G401.6 (cell line): Measurements from ENCODE around the gene SPTBN5.
A peak's percentile ranks its signal among the peaks of the same experiment; 100 is the strongest.

Experiments used
- FAIRE-seq: peaks from 2 replicates; lab custom pipeline; 2012; peaks lifted over from hg19 to GRCh38; lab: Jason Lieb, UNC

Gene SPTBN5

GRCh38 chr15:41926185-41927056 is 32.6 kb upstream of the SPTBN5 start:
- FAIRE-seq, result no peak

- FAIRE-seq, result no peak
Observed at GRCh38 chr15:41925086-41925608, 31.3 kb upstream of the SPTBN5 start.

DNA sequence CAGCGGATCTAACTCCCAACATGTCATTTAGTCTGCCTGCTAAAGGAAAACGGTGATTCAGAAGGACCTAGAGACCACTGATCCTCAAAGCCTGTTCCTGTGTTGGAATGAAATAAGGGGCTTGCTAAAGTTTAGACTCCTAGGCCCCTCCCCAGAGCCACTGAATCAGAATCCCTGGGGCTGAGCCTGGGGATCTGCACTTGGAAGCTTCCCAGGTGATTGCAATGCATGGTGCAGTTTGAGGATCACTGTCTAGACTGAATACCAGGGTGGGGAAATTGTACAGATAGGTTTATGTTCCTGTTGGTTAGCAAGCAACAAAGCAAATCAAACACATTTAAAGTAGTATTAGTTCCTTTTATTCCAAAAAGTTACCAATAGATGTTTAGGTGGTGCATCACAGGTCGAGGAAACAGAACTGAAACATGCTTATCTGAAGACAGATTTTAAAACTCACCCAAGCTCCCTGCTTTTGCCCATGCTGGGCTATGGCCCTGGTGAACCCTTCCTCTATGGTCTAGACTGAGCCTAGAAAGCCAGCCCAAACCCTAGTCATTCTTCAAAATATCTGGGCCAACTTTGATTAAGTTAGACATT is 29.6 kb upstream of the SPTBN5 start:
- FAIRE-seq, result no peak

GRCh38 chr15:41922353-41922752 is 28.5 kb upstream of the SPTBN5 start:
- FAIRE-seq, result no peak

GRCh38 chr15:41921639-41922038 is 27.8 kb upstream of the SPTBN5 start:
- no peak for FAIRE-seq

DNA sequence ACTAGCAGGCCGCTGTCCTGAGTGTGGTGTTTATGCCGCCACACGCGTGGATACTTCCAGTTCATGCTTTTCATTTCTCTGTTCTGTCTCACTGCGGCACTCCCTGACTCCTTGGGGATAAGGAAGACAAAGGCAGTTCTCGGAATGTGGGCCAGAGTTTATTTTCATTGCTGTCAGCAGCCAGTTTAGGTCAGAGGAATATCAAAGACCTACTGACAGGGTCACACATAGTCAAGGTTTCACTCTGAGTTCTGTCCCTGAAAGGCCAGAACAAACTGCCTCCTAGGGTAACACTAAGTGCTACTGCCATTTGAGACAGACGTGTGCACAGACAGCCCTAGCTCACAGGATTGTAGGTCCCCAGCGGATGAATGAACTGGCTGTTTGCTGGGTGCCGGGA is 27.3 kb upstream of the SPTBN5 start:
- no peak for FAIRE-seq

DNA sequence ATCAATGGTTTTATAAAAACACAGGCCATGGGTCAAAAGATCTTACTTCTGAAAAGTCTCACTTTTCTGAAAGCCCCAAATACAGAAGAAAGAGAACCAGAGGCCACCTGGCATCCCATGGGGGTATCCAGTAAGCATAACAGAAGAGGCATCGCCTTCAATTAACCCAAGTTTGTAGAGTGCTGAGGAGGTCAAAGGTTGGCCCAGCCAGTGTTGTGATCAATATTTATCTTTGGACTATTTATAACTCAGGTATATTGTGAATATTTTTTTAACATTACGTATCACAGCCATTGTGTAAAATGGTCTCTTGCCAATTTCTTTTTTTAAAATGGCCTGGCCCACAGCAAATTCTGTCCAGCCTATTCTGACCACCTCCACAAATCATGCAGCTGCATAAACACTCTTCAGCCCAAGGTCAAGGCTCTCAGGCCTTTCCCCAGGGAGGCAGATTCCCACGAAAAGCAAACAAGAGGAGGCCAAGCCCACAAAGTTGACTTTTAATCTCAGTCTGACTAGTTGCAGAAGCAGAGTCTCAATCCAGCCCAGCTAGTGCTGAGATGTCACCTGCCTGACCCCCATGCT is 26.2 kb upstream of the SPTBN5 start:
- no peak for FAIRE-seq

- FAIRE-seq, result no peak
Observed at GRCh38 chr15:41919201-41919820, 25.5 kb upstream of the SPTBN5 start.

DNA sequence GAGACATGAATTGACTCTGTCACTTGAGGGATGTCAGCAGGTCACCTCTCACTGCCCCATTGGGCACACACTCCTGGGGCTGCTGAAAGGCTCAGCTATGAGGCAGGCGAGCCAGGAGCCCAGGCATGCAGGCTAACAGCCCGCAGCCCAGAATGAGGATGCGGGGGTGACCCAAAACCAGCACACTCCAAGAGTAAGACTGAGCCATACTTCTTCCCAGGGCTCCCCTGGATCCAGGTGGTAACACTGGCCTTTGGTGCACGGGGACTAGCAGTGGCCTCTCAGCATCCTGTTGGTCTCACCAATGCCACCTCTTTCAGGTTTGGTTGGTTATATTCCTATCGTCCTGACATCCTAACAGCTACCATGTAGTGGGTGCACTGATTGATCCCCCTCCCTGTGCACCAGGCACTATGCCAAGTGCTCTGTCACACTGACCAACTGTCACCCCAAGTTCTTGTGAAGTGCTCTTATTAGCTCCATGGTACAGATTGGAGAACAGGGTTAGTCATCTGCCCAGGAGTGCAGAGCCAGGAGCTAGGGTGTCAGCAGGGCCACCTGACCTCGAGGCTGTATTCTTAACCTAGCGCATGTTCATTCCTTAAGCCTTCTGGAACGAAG is 24.8 kb upstream of the SPTBN5 start:
- FAIRE-seq, result no peak

DNA sequence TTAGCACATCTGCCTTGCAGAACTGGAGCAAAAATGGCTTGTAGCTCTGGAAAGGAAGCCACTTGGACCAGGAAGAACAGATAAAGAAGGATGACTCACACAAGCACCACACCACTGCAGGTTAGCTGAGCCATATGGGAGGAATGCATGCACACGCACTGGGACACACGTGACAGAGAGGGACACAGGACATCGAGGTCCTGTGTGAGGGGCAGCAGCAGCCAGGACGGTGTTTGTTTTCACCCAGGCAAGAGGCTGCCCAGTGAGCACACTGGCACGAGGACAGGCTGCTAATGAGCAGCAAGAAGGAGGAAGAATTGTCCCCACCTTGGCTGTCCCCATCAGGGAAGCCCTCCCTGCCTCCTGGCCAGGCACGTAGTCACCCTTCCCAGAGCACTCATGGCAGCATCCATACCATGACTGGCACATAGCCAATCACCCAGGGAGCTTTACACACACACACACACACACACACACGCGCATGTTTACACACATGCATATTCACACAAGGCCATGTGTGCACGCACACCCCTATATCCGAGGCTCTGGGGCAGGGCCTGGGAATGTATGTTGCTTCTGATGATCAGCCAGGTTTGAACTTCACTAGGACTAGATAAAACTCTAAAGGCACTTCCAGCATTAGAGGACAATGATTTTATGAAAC is 24.0 kb upstream of the SPTBN5 start:
- no peak for FAIRE-seq

DNA sequence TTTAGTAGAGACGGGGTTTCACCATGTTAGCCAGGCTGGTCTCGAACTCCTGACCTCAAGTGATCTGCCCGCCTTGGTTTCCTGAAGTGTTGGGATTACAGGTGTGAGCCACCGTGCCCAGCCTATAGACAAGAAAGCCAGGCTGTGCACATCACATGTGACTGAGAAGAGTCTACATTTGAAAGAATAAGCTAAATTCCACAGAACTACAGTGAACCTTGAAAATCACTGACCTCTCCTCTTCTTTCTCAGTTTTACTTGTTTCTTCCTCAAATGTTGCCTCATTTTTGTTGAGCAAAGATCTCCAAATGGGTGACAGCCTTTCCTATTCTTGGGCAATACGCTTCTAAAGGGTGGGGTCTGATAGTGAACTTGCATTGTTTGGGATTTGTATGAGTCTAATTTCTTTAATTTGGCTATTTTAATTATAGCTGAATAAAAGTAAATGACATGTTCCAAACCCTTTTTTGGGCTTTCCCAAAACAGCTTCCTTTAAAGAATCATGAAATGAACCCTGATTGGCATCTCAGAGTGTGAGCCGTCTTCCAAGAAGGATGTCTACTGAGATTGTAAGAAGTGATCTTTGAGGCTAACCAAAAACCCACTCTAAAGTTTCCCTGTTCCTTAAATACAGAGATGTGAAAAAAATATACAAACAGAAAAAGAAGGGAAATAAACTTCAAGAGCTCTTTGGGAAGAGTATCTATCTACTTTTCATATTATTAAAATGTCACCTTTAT is 21.6 kb upstream of the SPTBN5 start:
- no peak for FAIRE-seq

- FAIRE-seq, result no peak
Observed at GRCh38 chr15:41914411-41914810, 20.6 kb upstream of the SPTBN5 start.

DNA sequence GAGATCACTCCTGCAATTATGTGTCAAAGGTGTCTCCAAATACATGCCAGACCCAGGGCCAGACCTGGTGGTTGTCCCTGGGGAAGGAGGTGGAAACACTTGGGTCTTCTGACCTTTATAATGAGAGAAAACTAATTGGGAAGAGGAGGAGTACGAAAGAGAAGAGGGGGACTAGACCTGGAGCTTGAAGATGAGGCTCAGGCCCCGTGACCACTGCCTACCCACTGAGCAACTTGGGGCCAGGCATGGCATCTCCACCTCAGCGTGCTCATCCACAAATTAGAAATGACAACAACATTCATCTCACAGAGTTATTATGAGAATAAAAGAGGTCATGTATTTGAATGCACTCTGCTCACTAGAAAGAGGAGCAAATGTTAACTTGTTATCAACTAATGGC is 19.4 kb upstream of the SPTBN5 start:
- FAIRE-seq, result no peak

GRCh38 chr15:41911691-41912345 is 18.0 kb upstream of the SPTBN5 start:
- FAIRE-seq, result no peak

GRCh38 chr15:41908736-41909461 is 15.0 kb upstream of the SPTBN5 start:
- FAIRE-seq, result no peak

DNA sequence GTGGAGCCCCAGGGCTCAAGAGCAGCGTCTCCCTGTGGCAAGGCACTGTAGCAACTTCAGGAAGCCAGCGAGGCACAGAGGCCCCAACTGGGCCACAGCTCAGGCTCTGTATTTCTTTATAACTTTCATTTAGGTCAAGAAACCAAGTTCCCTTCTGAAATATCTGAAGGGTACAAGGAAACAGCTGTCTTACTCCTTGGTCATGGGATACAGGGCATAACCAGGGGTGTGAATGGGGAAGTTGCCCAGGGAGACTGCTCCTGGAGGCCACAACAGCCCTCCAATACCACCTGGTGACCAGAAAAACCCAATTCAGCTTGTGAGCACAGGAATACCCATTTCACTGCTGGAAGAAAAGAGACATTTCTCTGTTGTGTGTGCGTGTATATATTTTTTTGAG is 13.3 kb upstream of the SPTBN5 start:
- FAIRE-seq, result no peak

DNA sequence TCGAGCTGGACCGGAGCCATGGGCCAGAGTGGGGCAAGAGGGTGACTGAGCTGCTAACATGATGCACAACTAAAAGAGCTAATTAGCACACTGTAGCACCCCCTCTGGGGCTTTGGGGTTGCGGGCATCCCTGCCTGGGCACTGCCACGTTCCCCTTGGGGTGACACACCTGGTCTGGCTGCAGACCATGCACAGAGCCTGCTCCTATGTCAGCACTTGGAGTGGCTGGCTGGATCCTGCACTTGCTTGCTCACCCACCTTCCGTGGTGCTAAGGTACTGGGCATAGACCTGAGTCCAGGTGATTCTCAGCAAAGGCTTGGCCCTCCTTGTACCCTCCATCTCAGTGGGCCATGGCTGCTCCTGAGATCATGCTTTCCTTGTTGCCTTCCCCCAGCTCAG is 12.8 kb upstream of the SPTBN5 start:
- no peak for FAIRE-seq

- FAIRE-seq, result no peak
Observed at GRCh38 chr15:41905036-41905793, 11.4 kb upstream of the SPTBN5 start.

DNA sequence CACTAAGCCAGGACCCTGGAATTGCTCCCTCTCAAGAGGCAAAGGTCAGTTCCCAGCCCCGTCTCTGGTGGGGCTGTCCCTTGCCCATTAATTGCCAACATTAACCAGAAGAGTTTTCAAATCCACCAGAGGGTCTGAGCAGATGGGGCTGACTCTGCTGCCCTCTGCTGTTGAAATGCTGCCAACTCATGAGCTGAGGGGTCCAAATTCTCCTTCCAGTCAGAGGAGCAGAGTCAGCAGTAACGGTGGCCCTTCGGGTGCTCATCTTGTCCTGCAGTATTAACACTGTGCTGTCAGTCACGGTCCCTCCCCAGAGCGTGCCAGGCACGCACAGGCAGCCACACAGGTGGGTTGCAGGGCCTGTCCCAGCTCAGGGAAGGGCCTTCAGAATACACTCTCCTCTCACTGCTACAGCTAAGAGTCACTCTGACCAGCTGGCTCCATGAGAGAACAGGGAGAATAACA is 10.7 kb upstream of the SPTBN5 start:
- peak; percentile 61 for FAIRE-seq
